GM18861 (cell line): ENCODE measurements around the gene SQOR.

ENCODE experiments used
- ATAC-seq: cut with Tn5 transposase; IDR thresholded peaks from one replicate; pipeline ENCODE4 v1.9.1; 2021; ENCODE audit not compliant: unreplicated experiment

SQOR gene

DNA sequence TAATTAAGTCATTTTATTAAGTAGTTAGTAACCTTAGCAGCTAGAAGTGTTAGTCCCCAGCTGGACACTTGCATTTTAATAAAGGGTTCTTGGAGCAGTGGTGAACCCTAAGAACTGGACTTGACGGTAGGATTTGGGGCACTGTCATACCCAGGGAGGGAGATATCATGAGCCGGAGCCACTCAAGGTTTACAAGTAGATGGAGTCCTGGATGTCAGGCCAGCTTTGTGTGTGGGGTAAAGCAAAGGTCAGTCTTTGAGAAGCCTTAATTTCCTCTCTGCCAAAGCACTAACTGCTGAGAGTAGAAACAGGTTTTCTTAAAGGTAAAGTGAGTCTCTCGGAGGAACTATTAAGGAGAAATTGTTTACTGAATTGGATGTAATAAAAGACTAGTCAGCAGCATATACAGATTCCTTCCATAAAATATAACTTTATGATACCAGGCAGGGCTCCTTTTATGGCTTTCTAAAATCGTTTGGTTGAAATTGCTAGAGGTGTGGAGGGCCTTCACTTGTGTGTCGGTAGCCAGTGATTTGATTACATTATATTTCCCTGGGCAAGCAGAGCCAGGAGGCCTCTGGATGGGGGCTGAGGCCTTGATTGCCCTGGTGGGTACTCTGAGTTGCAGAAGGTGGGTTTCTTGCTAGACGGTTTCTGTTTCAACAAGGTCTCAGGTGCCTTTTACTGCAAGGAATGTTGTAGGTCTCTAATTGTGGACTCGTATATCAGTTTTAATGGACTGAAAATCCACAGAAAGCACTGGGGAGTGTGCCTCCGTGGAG lies 23.1 kb downstream of the SQOR start:
- no peak for ATAC-seq

- no peak for ATAC-seq
Observed at GRCh38 chr15:45660231-45660979, 25.6 kb downstream of the SQOR start.

DNA sequence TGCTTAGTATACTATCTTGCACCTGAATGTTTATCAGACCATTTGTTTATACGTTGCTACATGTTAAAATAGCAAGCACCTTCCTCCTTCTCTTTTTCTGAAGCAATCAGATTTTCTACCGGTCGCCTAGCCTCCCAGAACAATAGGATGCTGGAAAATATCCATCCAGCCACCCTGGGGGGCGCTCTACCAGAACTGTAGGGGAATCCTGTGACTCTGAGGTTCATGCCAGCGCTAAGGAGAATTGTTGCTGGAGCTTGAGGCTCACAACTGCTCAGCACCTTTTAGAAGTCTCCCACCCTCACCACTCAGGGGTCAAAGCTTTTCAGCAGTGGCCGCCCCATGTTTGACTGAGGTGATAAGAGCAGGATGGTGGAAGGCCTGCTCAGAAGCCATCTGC lies 27.5 kb downstream of the SQOR start:
- ATAC-seq, result no peak

DNA sequence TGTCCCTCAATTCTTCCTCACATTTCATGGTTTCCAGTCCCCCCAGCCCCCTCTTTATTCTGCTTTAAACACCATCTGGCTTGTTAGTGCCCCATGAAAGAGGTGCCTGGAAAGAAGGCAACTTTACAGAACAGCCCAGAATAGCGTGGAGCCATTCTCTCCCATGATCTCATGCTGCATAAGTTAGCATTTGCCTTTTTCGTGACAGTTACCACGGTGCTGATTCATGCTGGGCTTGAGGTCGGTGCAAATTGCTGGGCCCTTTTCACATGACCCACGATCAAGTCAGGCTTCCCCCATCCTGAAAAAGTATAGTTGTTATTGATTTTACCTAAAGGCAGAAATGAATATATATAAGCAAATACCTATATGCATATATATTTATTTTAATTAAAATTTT lies 29.6 kb downstream of the SQOR start:
- no peak for ATAC-seq

GRCh38 chr15:45665261-45665660 lies 30.4 kb downstream of the SQOR start:
- no peak for ATAC-seq

- ATAC-seq, result no peak
Observed at GRCh38 chr15:45666119-45666875, 31.5 kb downstream of the SQOR start.

DNA sequence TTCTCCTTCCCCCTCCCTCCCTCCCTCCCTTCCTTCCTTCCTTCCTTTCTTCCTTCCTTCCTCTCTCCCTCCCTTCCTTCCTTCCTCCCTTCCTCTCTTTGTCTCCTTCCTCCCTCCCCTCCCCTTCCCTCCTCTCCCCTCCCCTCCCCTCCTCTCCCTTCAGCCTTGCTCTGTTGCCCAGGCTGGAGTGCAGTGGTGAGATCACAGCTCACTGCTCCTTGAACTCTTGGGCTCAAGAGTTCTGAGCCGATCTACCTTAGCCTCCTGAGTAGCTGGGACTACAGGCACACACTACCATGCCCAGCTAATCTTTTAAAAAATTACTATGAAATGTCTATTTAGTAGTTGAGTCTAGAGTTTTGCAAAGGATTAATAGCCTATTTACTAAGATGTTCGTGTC lies 32.2 kb downstream of the SQOR start:
- ATAC-seq, result no peak

GRCh38 chr15:45668386-45668785 lies 33.6 kb downstream of the SQOR start:
- no peak for ATAC-seq

- ATAC-seq, result no peak
Observed at GRCh38 chr15:45669422-45669821, 34.6 kb downstream of the SQOR start.

DNA sequence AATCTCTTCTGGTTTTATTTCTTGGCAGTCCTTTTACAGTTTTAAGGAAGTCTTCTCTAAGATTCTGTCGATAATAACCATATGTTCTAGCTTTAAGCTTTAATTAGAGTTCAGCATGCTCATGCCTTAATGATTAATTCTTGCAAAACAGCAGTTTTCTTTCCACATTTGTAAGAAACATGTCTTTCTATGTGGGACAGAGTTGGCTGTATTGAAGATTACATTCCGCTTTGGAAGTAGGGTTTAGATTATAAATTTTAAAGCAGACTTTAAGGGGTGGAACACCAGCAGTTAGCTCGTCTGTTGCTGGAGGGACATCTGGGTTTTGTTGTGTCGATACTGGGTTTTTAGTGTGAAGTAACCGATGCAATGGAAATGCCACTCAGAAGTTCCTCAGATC lies 35.3 kb downstream of the SQOR start:
- no peak for ATAC-seq

GRCh38 chr15:45670511-45670910 lies 35.7 kb downstream of the SQOR start:
- no peak for ATAC-seq

GRCh38 chr15:45674677-45675076 lies 39.8 kb downstream of the SQOR start:
- no peak for ATAC-seq

DNA sequence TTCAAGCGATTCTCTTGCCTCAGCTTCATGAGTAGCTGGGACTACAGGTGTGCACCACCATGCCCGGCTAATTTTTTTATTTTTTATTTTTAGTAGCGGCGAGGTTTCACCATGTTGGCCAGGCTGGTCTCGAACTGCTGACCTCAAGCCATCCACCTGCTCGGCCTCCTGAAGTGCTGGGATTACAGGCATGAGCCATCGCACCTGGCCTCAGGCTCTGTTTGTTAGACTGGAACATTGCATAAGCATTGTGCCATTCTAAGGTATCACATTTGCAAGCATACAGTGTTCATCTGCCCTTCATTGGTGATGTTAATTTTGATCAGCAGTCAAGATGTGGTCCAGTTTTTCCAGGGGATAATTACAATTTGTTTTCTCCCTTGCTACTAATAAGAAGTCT lies 43.0 kb downstream of the SQOR start:
- ATAC-seq, result no peak

- no peak for ATAC-seq
Observed at GRCh38 chr15:45678459-45679178, 43.8 kb downstream of the SQOR start.

DNA sequence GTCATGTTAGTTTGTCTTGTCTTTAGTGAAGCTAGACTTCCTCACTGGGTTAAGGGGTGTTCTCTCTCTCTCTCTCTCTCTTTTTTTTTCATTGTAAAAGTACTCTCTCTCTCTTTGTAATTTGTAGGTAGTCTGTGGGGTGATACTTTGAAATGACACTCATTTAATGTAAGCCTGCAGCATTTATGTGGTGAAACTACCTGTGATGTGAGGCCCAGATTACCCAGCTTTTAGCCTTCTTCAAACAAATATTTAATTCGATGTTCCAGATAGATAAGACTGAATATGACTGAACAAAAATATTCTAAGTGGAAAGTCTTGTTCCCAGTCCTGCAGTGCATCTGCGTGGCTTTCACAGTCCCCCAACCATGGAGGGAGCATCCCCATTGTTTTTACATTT lies 49.7 kb downstream of the SQOR start:
- ATAC-seq, result no peak

DNA sequence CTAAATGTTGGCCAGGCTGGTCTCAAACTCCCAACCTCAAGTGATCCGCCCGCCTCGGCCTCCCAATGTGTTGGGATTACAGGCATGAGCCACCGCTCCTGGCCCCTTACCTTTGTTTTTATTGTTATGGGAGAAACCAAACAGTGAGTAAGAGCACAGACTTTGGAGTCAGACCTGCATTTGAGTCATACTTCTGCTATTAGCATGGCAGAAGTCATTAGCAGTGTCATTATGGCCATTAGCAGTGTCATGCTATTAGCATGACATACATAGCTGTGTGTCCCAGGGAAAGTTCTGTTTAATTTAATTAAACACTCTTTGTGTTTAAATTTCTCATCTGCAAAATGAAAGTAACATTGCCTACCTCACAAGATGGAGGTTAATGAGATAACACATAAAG lies 54.8 kb downstream of the SQOR start:
- no peak for ATAC-seq

GRCh38 chr15:45690581-45691260 lies 55.9 kb downstream of the SQOR start:
- ATAC-seq, result no peak

GRCh38 chr15:45701108-45701507 lies 66.3 kb downstream of the SQOR start:
- no peak for ATAC-seq

- ATAC-seq, result no peak
Observed at GRCh38 chr15:45702041-45702440, 67.2 kb downstream of the SQOR start.

- no peak for ATAC-seq
Observed at GRCh38 chr15:45703670-45704328, 69.0 kb downstream of the SQOR start.
